Naive B cell (primary cell): ENCODE measurements around the gene DGCR6L. TPM values are rescaled to one million over a fixed set of nuclear protein-coding genes. Genes with fewer than 3 reads are reported as not detected.
"Not testable (repeated sequence)": the region's sequence is repeated elsewhere in the genome, so short reads cannot be mapped to it uniquely, and the experiment has no call there.

Experiments
- ATAC-seq, 2 donors: fragments of 150-1000 bp; cut with Tn5 transposase; 2 replicates each; pipeline ENCODE4 v1.10.0; 2021; ENCODE audit warnings: low read depth in 2 of 2, mild to moderate bottlenecking in 2 of 2, moderate library complexity in 2 of 2
- DNase-seq: peaks from one replicate; pipeline ENCODE4 v3.0.0; 2022
- H3K27ac Mint-ChIP-seq, 6 donors: one replicate each; pipeline ENCODE4 v1.8.0; 2020 to 2022; ENCODE audit warnings: mild to moderate bottlenecking in 6 of 6, mixed read lengths in 6 of 6, moderate library complexity in 5 of 6, inconsistent platforms in 2 of 6
- H3K27me3 Mint-ChIP-seq, 3 donors: one replicate each; pipeline ENCODE4 v1.8.0; 2021 to 2022; ENCODE audit warnings: mixed read lengths in 3 of 3, mild to moderate bottlenecking in 1 of 3
- H3K36me3 Mint-ChIP-seq, 2 donors: one replicate each; pipeline ENCODE4 v1.8.0; 2020 to 2022; ENCODE audit warnings: mixed read lengths in 2 of 2, inconsistent platforms in 1 of 2, mild to moderate bottlenecking in 1 of 2
- H3K4me1 Mint-ChIP-seq, 3 donors: one replicate each; pipeline ENCODE4 v1.8.0; 2020 to 2022; ENCODE audit warnings: mixed read lengths in 3 of 3, inconsistent platforms in 1 of 3, mild to moderate bottlenecking in 1 of 3, moderate library complexity in 1 of 3
- H3K4me3 Mint-ChIP-seq, 8 donors: one replicate each; pipeline ENCODE4 v1.8.0; 2020 to 2022; ENCODE audit warnings: mild to moderate bottlenecking in 8 of 8, mixed read lengths in 8 of 8, moderate library complexity in 8 of 8, inconsistent platforms in 2 of 8
- H3K9me3 Mint-ChIP-seq, 7 donors: one replicate each; pipeline ENCODE4 v1.8.0; 2020 to 2022; ENCODE audit warnings: mixed read lengths in 7 of 7, mild to moderate bottlenecking in 5 of 7, inconsistent platforms in 2 of 7, moderate library complexity in 1 of 7
- polyA plus RNA-seq, 6 donors: library from polyadenylated mRNA; unstranded; fragments of 300-500 nt; fragmentation: Illumina TruSeq; gene quantifications; one replicate each; pipeline ENCODE4 v1.2.3, GENCODE V29; 2021; ENCODE audit warnings: low read depth in 6 of 6

Gene DGCR6L
- polyA plus RNA-seq, 6 donors from 2014 or later: 54.0 to 84.4 (median 56.6) TPM

- not testable (repeated sequence) for H3K27ac Mint-ChIP-seq, ATAC-seq, H3K36me3 Mint-ChIP-seq, H3K27me3 Mint-ChIP-seq, H3K9me3 Mint-ChIP-seq, DNase-seq
- Mint-ChIP-seq H3K4me3 (peak overlapping the region; percentile 49 to 94 (median 89)), H3K4me1 (peaks cover 6 to 49% (median 34%) of the 10 kb centered on the region in 3 donors)
Measured at GRCh38 chr22:20318043-20318688, 1.7 kb downstream of the DGCR6L start.

GRCh38 chr22:20317402-20318042 lies 2.3 kb downstream of the DGCR6L start:
- not testable (repeated sequence) for H3K36me3 Mint-ChIP-seq, H3K9me3 Mint-ChIP-seq, ATAC-seq, H3K27me3 Mint-ChIP-seq, DNase-seq
- peaks cover 6 to 45% (median 31%) of the 10 kb centered on the region in 3 donors for H3K4me1 Mint-ChIP-seq
- H3K27ac Mint-ChIP-seq: peak overlapping the region in 1 of 6 donors; percentile 6
- peak overlapping the region; percentile 49 to 94 (median 74) for H3K4me3 Mint-ChIP-seq

GRCh38 chr22:20316844-20317401 lies 2.9 kb downstream of the DGCR6L start:
- no peak overlapping the region for H3K27ac Mint-ChIP-seq
- DNase-seq (no peak), ATAC-seq (no peak)
- no peaks in the 10 kb centered on the region for H3K9me3 Mint-ChIP-seq
- H3K27me3 Mint-ChIP-seq: no peaks in the 10 kb centered on the region
- peak overlapping the region in 2 of 8 donors; percentile 35 to 93 for H3K4me3 Mint-ChIP-seq
- H3K4me1 Mint-ChIP-seq: peaks cover 6 to 45% (median 31%) of the 10 kb centered on the region in 3 donors
- H3K36me3 Mint-ChIP-seq: no peaks in the 10 kb centered on the region

- Mint-ChIP-seq H3K27me3 (no peaks in the 10 kb centered on the region), H3K4me1 (peaks cover 6 to 42% (median 29%) of the 10 kb centered on the region in 3 donors), H3K36me3 (no peaks in the 10 kb centered on the region), H3K4me3 (peak overlapping the region in 1 of 8 donors; percentile 25), H3K27ac (no peak overlapping the region), H3K9me3 (no peaks in the 10 kb centered on the region)
- no peak for DNase-seq
- ATAC-seq: no peak
Measured at GRCh38 chr22:20316217-20316843, 3.5 kb downstream of the DGCR6L start.

- DNase-seq (no peak), ATAC-seq (no peak)
- H3K9me3 Mint-ChIP-seq: no peaks in the 10 kb centered on the region
- H3K4me3 Mint-ChIP-seq: no peak overlapping the region
- no peaks in the 10 kb centered on the region for H3K27me3 Mint-ChIP-seq
- H3K4me1 Mint-ChIP-seq: peaks cover 2 to 34% (median 25%) of the 10 kb centered on the region in 3 donors
- H3K27ac Mint-ChIP-seq: no peak overlapping the region
- no peaks in the 10 kb centered on the region for H3K36me3 Mint-ChIP-seq
Measured at GRCh38 chr22:20315337-20316216, 4.3 kb downstream of the DGCR6L start.

- H3K4me3 Mint-ChIP-seq, H3K27ac Mint-ChIP-seq, ATAC-seq, H3K9me3 Mint-ChIP-seq, H3K36me3 Mint-ChIP-seq, H3K27me3 Mint-ChIP-seq, DNase-seq: not testable (repeated sequence)
- H3K4me1 Mint-ChIP-seq: peaks cover 0 to 31% (median 24%) of the 10 kb centered on the region in 3 donors
Measured at GRCh38 chr22:20314741-20315336, 5.0 kb downstream of the DGCR6L start.

- peaks cover 0 to 27% (median 21%) of the 10 kb centered on the region in 3 donors for H3K4me1 Mint-ChIP-seq
- not testable (repeated sequence) for ATAC-seq, H3K9me3 Mint-ChIP-seq, H3K36me3 Mint-ChIP-seq, H3K27me3 Mint-ChIP-seq, H3K4me3 Mint-ChIP-seq, DNase-seq, H3K27ac Mint-ChIP-seq
Measured at GRCh38 chr22:20314206-20314605, 5.7 kb downstream of the DGCR6L start.

GRCh38 chr22:20313306-20314077 lies 6.4 kb downstream of the DGCR6L start:
- ATAC-seq, H3K27me3 Mint-ChIP-seq, H3K36me3 Mint-ChIP-seq, H3K27ac Mint-ChIP-seq, H3K9me3 Mint-ChIP-seq, H3K4me3 Mint-ChIP-seq, DNase-seq: not testable (repeated sequence)
- peaks cover 0 to 24% (median 14%) of the 10 kb centered on the region in 3 donors for H3K4me1 Mint-ChIP-seq

- Mint-ChIP-seq H3K4me3 (no peak overlapping the region), H3K27ac (peak overlapping the region in 1 of 6 donors; percentile 24), H3K4me1 (peaks cover 0 to 16% (median 6%) of the 10 kb centered on the region in 3 donors), H3K9me3 (no peaks in the 10 kb centered on the region), H3K36me3 (no peaks in the 10 kb centered on the region), H3K27me3 (no peaks in the 10 kb centered on the region)
- DNase-seq: no peak
- ATAC-seq: no peak
Measured at GRCh38 chr22:20312396-20313191, 7.3 kb downstream of the DGCR6L start.

- not testable (repeated sequence) for H3K4me3 Mint-ChIP-seq, H3K9me3 Mint-ChIP-seq, H3K4me1 Mint-ChIP-seq, H3K27me3 Mint-ChIP-seq, DNase-seq, ATAC-seq, H3K36me3 Mint-ChIP-seq
- peak overlapping the region in 1 of 6 donors; percentile 70 for H3K27ac Mint-ChIP-seq
Measured at GRCh38 chr22:20311249-20312062, 8.4 kb downstream of the DGCR6L start.

GRCh38 chr22:20310773-20311172 lies 9.1 kb downstream of the DGCR6L start:
- not testable (repeated sequence) for H3K36me3 Mint-ChIP-seq, ATAC-seq, H3K27ac Mint-ChIP-seq, H3K4me1 Mint-ChIP-seq, DNase-seq, H3K9me3 Mint-ChIP-seq, H3K4me3 Mint-ChIP-seq, H3K27me3 Mint-ChIP-seq
